PFSK-1 (cell line): ENCODE data around the gene COL9A3.

ENCODE experiments used
- FOXP2 ChIP-seq: optimal IDR thresholded peaks from 2 replicates; pipeline ENCODE3; 2011; ENCODE audit warnings: borderline replicate concordance, control low read depth, inconsistent platforms; ENCODE audit not compliant: insufficient read depth; ENCODE audit errors: extremely low read length, extremely low read depth
- POLR2AphosphoS5 ChIP-seq: IDR thresholded peaks from 2 replicates; pipeline ENCODE4 v1.6.1; 2012; ENCODE audit warnings: low read depth, mild to moderate bottlenecking, control low read depth, low read length, moderate library complexity
- SIN3A ChIP-seq: IDR thresholded peaks from 2 replicates; pipeline ENCODE4 v1.6.1; 2012; ENCODE audit warnings: mild to moderate bottlenecking, low read length, moderate library complexity, borderline replicate concordance; ENCODE audit not compliant: insufficient read depth
- TAF1 ChIP-seq: IDR thresholded peaks from 2 replicates; pipeline ENCODE4 v1.6.1; 2012; ENCODE audit warnings: low read length, control low read depth, borderline replicate concordance; ENCODE audit not compliant: insufficient read depth
- TF ChIP-seq, protein P1 (sequence below), 2 experiments: IDR thresholded peaks; 2 replicates each; pipeline versions ENCODE4 v1.6.1 to v1.8.0; 2011 to 2012; ENCODE audit warnings: low read depth in 2 of 2, low read length in 2 of 2, control low read depth in 1 of 2, inconsistent platforms in 1 of 2, mild to moderate bottlenecking in 1 of 2, moderate library complexity in 1 of 2; ENCODE audit not compliant: insufficient read depth in 1 of 2

DNA sequence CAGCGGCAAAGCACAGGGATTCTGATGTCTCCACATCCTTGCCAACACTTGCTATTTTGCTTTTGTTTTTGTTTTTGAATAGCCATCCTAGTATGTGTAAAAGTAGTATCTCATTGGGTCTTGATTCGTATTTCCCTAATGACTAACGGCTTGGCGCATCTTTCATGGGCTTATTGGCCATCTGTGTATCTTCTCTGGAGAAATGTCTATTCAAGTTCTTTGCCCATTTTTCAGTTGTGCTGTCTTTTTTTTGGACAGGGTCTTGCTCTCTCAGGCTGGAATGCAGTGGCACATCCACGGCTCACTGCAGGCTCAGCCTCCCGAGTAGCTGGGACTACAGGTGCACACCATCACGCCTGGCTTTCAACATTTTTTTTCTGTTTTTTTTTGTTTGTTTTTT lies 27.3 kb downstream of the COL9A3 start:
- TF ChIP-seq POLR2AphosphoS5 (no peak), SIN3A (no peak), TAF1 (no peak), FOXP2 (no peak)
- TF ChIP-seq, protein P1, sequence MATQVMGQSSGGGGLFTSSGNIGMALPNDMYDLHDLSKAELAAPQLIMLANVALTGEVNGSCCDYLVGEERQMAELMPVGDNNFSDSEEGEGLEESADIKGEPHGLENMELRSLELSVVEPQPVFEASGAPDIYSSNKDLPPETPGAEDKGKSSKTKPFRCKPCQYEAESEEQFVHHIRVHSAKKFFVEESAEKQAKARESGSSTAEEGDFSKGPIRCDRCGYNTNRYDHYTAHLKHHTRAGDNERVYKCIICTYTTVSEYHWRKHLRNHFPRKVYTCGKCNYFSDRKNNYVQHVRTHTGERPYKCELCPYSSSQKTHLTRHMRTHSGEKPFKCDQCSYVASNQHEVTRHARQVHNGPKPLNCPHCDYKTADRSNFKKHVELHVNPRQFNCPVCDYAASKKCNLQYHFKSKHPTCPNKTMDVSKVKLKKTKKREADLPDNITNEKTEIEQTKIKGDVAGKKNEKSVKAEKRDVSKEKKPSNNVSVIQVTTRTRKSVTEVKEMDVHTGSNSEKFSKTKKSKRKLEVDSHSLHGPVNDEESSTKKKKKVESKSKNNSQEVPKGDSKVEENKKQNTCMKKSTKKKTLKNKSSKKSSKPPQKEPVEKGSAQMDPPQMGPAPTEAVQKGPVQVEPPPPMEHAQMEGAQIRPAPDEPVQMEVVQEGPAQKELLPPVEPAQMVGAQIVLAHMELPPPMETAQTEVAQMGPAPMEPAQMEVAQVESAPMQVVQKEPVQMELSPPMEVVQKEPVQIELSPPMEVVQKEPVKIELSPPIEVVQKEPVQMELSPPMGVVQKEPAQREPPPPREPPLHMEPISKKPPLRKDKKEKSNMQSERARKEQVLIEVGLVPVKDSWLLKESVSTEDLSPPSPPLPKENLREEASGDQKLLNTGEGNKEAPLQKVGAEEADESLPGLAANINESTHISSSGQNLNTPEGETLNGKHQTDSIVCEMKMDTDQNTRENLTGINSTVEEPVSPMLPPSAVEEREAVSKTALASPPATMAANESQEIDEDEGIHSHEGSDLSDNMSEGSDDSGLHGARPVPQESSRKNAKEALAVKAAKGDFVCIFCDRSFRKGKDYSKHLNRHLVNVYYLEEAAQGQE (IDR thresholded peaks at IDR 0.05; ENCODE audit: insufficient read depth in 1 of 2, low read depth in 2 of 2, low read length in 2 of 2): no peak
